NCI-H128 (cell line): ENCODE results near the gene TRIO.
"Not testable (repeated sequence)": the region's sequence is repeated elsewhere in the genome, so short reads cannot be mapped to it uniquely, and the experiment has no call there.

ENCODE experiments used
- DNase-seq: peaks from one replicate; lab custom pipeline; 2025; ENCODE audit not compliant: unreplicated experiment; lab: John Stamatoyannopoulos, UW

Gene TRIO

GRCh38 chr5:14142827-14143545 lies at the start of gene TRIO:
Gene TRIO (plus strand): TSS chr5:14143342. CDS start chr5:14143726, 384 bp downstream.
- peak; percentile 79 for DNase-seq

- DNase-seq = not testable (repeated sequence)
These were observed 45.8 kb upstream of the TRIO start for GRCh38 chr5:14097380-14097779.

GRCh38 chr5:14097998-14098471 lies 45.1 kb upstream of the TRIO start:
- DNase-seq = no peak

- DNase-seq = no peak
These were observed 42.9 kb upstream of the TRIO start for GRCh38 chr5:14100281-14100680.

- DNase-seq = no peak
These were observed 41.2 kb upstream of the TRIO start for GRCh38 chr5:14101922-14102321.

- DNase-seq = no peak
These were observed 40.5 kb upstream of the TRIO start for GRCh38 chr5:14102666-14103065.

GRCh38 chr5:14105718-14106410 lies 37.3 kb upstream of the TRIO start:
- no peak for DNase-seq

GRCh38 chr5:14107536-14107935 lies 35.6 kb upstream of the TRIO start:
- DNase-seq = no peak

- no peak for DNase-seq
These were observed 34.8 kb upstream of the TRIO start for GRCh38 chr5:14108170-14108996.

- DNase-seq = no peak
These were observed 33.9 kb upstream of the TRIO start for GRCh38 chr5:14109041-14109747.

GRCh38 chr5:14109771-14110170 lies 33.4 kb upstream of the TRIO start:
- no peak for DNase-seq

GRCh38 chr5:14110196-14110595 lies 32.9 kb upstream of the TRIO start:
- no peak for DNase-seq

- DNase-seq = no peak
These were observed 32.5 kb upstream of the TRIO start for GRCh38 chr5:14110680-14111079.

GRCh38 chr5:14112998-14113652 lies 30.0 kb upstream of the TRIO start:
- DNase-seq = no peak

GRCh38 chr5:14114615-14115251 lies 28.4 kb upstream of the TRIO start:
- no peak for DNase-seq

GRCh38 chr5:14115323-14115895 lies 27.7 kb upstream of the TRIO start:
- DNase-seq = no peak

GRCh38 chr5:14118551-14119320 lies 24.4 kb upstream of the TRIO start:
- no peak for DNase-seq

- no peak for DNase-seq
These were observed 23.0 kb upstream of the TRIO start for GRCh38 chr5:14120176-14120575.

- DNase-seq = no peak
These were observed 21.6 kb upstream of the TRIO start for GRCh38 chr5:14121552-14121951.
